ENCODE data around the gene OSBPL10. TPM values are rescaled to one million over a fixed set of nuclear protein-coding genes. Genes with fewer than 3 reads are reported as not detected.

The OSBPL10 gene
- polyA plus RNA-seq, 1 donor from 2014 or later, result 2.0 TPM

DNA sequence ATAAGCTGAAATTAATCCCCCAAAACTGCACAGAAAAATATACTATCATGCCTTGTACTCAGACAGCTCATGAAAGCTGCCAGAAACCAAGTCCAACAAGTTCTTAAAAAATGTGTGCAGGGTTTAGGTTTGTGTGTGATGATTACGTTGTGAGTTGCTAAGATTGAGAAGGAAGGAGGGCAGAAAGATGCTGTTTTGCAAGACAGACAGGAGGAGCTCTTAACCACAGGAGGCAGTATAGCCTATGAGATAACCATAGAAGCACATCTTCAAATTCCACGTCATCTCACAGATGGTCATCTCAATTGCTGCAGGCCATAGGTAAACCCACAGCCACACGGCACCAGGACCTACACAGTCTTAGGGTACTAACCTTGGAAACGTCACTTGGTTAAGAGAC lies 256.4 kb downstream of the OSBPL10 start:
- no peak overlapping the region for H3K27ac ChIP-seq (ENCODE audit: low read length)
- TF ChIP-seq, protein P1, sequence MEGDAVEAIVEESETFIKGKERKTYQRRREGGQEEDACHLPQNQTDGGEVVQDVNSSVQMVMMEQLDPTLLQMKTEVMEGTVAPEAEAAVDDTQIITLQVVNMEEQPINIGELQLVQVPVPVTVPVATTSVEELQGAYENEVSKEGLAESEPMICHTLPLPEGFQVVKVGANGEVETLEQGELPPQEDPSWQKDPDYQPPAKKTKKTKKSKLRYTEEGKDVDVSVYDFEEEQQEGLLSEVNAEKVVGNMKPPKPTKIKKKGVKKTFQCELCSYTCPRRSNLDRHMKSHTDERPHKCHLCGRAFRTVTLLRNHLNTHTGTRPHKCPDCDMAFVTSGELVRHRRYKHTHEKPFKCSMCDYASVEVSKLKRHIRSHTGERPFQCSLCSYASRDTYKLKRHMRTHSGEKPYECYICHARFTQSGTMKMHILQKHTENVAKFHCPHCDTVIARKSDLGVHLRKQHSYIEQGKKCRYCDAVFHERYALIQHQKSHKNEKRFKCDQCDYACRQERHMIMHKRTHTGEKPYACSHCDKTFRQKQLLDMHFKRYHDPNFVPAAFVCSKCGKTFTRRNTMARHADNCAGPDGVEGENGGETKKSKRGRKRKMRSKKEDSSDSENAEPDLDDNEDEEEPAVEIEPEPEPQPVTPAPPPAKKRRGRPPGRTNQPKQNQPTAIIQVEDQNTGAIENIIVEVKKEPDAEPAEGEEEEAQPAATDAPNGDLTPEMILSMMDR (IDR thresholded peaks at IDR 0.05; ENCODE audit: poor library complexity, severe bottlenecking), result peak; percentile 27
- TF ChIP-seq POLR2AphosphoS5 (IDR thresholded peaks at IDR 0.05), result no peak
- no peak for TF ChIP-seq MXI1 (conservative IDR thresholded peaks at IDR 0.05; ENCODE audit: poor library complexity, severe bottlenecking)
- H3K9me3 ChIP-seq (ENCODE audit: low read length), result no peaks in the 10 kb centered on the region
- no peak overlapping the region for H3K9ac ChIP-seq (ENCODE audit: low read length)
- no peaks in the 10 kb centered on the region for H3K79me2 ChIP-seq (replicated peaks; ENCODE audit: insufficient read depth, low read length)
- H4K20me1 ChIP-seq (ENCODE audit: insufficient read depth), result no peaks in the 10 kb centered on the region
- no peaks in the 10 kb centered on the region for H3K9me2 ChIP-seq (ENCODE audit: insufficient read depth, low read length)
- H2AFZ ChIP-seq (ENCODE audit: low read depth, low read length), result no peak overlapping the region
- H3K36me3 ChIP-seq (ENCODE audit: insufficient read depth, low read length), result no peaks in the 10 kb centered on the region
- no peak overlapping the region for H3K4me3 ChIP-seq (ENCODE audit: low read length)
- no peak overlapping the region for H3K4me2 ChIP-seq (ENCODE audit: low read length)
- no peaks in the 10 kb centered on the region for H3K27me3 ChIP-seq (ENCODE audit: insufficient read depth, low read depth, low read length)
- no peaks in the 10 kb centered on the region for H3F3A ChIP-seq (ENCODE audit: insufficient read depth, low read length, poor library complexity, severe bottlenecking)

DNA sequence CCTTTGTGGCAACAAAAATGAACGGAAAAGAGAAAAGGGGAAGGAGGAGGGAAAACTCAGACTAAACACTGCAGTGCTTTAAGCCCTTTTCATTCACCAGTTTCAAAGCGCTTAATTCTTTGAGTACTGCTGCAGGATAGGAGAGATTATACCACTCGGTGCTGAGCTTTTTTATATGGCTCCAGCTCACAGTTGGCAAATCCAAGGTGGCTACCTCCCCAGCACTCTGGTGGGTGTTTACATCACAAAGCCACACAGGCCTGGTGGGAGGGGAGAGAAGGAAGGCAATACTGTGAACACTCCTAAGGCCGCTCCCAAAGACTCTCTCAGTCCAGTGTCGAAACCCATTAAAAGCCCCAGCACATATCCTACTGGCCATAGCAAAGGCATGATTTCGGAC lies 256.9 kb downstream of the OSBPL10 start:
- no peaks in the 10 kb centered on the region for H3K36me3 ChIP-seq (ENCODE audit: insufficient read depth, low read length)
- no peak overlapping the region for H3K9ac ChIP-seq (ENCODE audit: low read length)
- H3K4me2 ChIP-seq (ENCODE audit: low read length), result no peak overlapping the region
- H3F3A ChIP-seq (ENCODE audit: insufficient read depth, low read length, poor library complexity, severe bottlenecking), result no peaks in the 10 kb centered on the region
- H3K27me3 ChIP-seq (ENCODE audit: insufficient read depth, low read depth, low read length), result no peaks in the 10 kb centered on the region
- H3K9me2 ChIP-seq (ENCODE audit: insufficient read depth, low read length), result no peaks in the 10 kb centered on the region
- H3K27ac ChIP-seq (ENCODE audit: low read length), result no peak overlapping the region
- TF ChIP-seq POLR2AphosphoS5 (IDR thresholded peaks at IDR 0.05) (no peak), SMC3 (conservative IDR thresholded peaks at IDR 0.05; ENCODE audit: poor library complexity) (no peak), TAF1 (IDR thresholded peaks at IDR 0.05; ENCODE audit: low read depth) (no peak), MXI1 (conservative IDR thresholded peaks at IDR 0.05; ENCODE audit: poor library complexity, severe bottlenecking) (no peak), EZH2 (IDR thresholded peaks at IDR 0.05; ENCODE audit: borderline replicate concordance, insufficient read depth, low read length, poor library complexity, severe bottlenecking) (no peak), RAD21 (conservative IDR thresholded peaks at IDR 0.05) (no peak), EP300 (conservative IDR thresholded peaks at IDR 0.05; ENCODE audit: poor library complexity, severe bottlenecking) (no peak)
- TF ChIP-seq, protein P1 (IDR thresholded peaks at IDR 0.05; ENCODE audit: poor library complexity, severe bottlenecking), result no peak
- TF ChIP-seq, protein P2, sequence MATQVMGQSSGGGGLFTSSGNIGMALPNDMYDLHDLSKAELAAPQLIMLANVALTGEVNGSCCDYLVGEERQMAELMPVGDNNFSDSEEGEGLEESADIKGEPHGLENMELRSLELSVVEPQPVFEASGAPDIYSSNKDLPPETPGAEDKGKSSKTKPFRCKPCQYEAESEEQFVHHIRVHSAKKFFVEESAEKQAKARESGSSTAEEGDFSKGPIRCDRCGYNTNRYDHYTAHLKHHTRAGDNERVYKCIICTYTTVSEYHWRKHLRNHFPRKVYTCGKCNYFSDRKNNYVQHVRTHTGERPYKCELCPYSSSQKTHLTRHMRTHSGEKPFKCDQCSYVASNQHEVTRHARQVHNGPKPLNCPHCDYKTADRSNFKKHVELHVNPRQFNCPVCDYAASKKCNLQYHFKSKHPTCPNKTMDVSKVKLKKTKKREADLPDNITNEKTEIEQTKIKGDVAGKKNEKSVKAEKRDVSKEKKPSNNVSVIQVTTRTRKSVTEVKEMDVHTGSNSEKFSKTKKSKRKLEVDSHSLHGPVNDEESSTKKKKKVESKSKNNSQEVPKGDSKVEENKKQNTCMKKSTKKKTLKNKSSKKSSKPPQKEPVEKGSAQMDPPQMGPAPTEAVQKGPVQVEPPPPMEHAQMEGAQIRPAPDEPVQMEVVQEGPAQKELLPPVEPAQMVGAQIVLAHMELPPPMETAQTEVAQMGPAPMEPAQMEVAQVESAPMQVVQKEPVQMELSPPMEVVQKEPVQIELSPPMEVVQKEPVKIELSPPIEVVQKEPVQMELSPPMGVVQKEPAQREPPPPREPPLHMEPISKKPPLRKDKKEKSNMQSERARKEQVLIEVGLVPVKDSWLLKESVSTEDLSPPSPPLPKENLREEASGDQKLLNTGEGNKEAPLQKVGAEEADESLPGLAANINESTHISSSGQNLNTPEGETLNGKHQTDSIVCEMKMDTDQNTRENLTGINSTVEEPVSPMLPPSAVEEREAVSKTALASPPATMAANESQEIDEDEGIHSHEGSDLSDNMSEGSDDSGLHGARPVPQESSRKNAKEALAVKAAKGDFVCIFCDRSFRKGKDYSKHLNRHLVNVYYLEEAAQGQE (IDR thresholded peaks at IDR 0.05; ENCODE audit: borderline replicate concordance), result no peak
- no peaks in the 10 kb centered on the region for H3K79me2 ChIP-seq (replicated peaks; ENCODE audit: insufficient read depth, low read length)
- H3K4me3 ChIP-seq (ENCODE audit: low read length), result no peak overlapping the region
- H2AFZ ChIP-seq (ENCODE audit: low read depth, low read length), result no peak overlapping the region
- H3K9me3 ChIP-seq (ENCODE audit: low read length), result no peaks in the 10 kb centered on the region
- H4K20me1 ChIP-seq (ENCODE audit: insufficient read depth), result no peaks in the 10 kb centered on the region

Measured in neural cell (in vitro differentiated cells).